ENCODE measurements around the gene TARBP1. TPM values are rescaled to one million over a fixed set of nuclear protein-coding genes. Genes with fewer than 3 reads are reported as not detected.

The TARBP1 gene
- total RNA-seq, 1 donor from 2014 or later: 30.4 TPM

DNA sequence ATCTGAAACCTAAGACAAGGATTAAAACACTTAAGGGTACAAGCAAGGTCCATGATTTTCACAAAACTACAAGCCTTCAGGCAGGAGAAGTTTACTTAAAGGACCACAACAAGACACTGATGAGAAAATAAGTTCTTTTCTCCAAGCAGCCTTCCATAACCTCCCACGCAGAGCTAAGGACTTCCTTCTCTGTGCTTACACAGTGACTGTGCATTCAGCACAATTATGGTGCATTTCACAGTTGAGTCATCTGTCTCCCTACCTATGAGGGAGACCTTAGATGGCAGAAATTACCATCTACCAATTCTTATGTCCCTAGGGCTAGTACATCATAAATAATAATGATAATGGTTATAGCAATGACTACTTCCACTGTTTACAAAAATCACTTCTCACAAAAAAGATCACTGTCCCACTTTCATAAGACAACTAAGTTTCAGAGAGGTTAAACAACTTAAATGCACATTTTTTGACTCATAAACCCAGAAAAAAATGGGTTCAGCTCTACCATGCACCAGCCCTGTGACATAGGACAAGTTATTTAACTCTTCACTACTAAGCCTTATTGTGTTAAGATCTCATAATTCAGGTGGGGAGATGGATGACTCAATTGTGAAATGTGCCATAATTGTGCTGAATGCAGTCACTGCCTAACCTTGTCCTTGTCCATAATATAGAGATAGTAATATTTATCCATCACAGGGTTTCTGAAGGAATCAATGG, 45.3 kb downstream of the TARBP1 start:
- H3K4me3 Mint-ChIP-seq: no peak overlapping the region
- H3K9me3 Mint-ChIP-seq: no peaks in the 10 kb centered on the region
- peaks cover 77% of the 10 kb centered on the region for H3K36me3 Mint-ChIP-seq (ENCODE audit: low read depth)
- ATAC-seq (ENCODE audit: low read depth): no peak
- intact Hi-C loops (cut with micrococcal nuclease): no loop called here
- TF ChIP-seq, protein P1, sequence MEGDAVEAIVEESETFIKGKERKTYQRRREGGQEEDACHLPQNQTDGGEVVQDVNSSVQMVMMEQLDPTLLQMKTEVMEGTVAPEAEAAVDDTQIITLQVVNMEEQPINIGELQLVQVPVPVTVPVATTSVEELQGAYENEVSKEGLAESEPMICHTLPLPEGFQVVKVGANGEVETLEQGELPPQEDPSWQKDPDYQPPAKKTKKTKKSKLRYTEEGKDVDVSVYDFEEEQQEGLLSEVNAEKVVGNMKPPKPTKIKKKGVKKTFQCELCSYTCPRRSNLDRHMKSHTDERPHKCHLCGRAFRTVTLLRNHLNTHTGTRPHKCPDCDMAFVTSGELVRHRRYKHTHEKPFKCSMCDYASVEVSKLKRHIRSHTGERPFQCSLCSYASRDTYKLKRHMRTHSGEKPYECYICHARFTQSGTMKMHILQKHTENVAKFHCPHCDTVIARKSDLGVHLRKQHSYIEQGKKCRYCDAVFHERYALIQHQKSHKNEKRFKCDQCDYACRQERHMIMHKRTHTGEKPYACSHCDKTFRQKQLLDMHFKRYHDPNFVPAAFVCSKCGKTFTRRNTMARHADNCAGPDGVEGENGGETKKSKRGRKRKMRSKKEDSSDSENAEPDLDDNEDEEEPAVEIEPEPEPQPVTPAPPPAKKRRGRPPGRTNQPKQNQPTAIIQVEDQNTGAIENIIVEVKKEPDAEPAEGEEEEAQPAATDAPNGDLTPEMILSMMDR (IDR thresholded peaks at IDR 0.05): no peak
- peaks cover 3% of the 10 kb centered on the region for H3K4me1 Mint-ChIP-seq
- CTCF ChIA-PET: no interaction called here
- H3K27me3 Mint-ChIP-seq: no peaks in the 10 kb centered on the region
- POLR2A ChIA-PET: no interaction called here
- H3K27ac Mint-ChIP-seq: no peak overlapping the region
- DNase-seq: no peak

DNA sequence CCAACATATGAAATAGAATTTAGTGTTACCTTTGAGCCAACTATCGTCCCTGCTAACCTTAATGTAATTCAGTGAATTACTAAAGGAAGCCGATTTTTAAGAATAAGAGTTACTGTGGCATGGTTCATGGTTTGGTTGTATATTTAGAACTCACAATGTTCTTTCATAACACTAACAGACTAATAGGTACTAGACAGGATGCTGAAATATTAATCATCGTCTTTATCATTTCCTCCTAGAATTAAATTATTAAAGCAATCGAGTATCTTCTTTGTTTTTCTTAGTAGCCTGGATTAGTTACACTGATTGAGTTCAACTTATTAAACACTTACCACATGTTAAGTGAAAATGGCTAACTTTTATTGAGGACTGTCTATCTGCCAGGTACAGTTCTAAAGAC, 47.7 kb downstream of the TARBP1 start:
- ATAC-seq (ENCODE audit: low read depth): no peak
- no peak overlapping the region for H3K4me3 Mint-ChIP-seq
- TF ChIP-seq, protein P1 (IDR thresholded peaks at IDR 0.05): no peak
- no peaks in the 10 kb centered on the region for H3K9me3 Mint-ChIP-seq
- H3K4me1 Mint-ChIP-seq: peaks cover 3% of the 10 kb centered on the region
- no peak for DNase-seq
- H3K27ac Mint-ChIP-seq: no peak overlapping the region
- H3K27me3 Mint-ChIP-seq: no peaks in the 10 kb centered on the region
- ChIA-PET POLR2A (interaction anchor here (0.7 kb wide), 1 partner anchor 58 kb away, joined by 6 read pairs; no protein-coding TSS in a partner anchor), CTCF (no interaction called here)
- intact Hi-C loops (cut with micrococcal nuclease): no loop called here
- H3K36me3 Mint-ChIP-seq (ENCODE audit: low read depth): peaks cover 73% of the 10 kb centered on the region

DNA sequence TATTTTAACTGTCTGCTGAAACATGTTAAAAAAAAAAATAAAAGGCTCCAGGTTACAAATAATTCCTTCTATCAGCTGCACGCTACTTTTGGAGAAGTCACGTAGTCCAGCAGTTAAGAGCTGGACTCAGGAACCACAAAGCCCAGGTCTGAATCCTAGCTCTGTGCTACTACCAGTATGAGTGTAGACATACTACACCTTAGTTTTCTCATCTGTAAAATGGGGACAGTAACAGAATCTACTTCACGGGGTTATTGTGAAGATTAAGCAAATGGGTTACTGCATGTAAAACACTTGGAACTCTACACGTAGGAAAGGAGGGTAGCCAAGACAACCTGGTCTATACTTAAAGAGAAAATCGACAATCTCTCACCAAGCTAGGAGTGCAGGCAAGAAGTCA, 48.3 kb downstream of the TARBP1 start:
- DNase-seq (no peak), ATAC-seq (ENCODE audit: low read depth) (no peak)
- H3K36me3 Mint-ChIP-seq (ENCODE audit: low read depth): peaks cover 74% of the 10 kb centered on the region
- TF ChIP-seq, protein P1 (IDR thresholded peaks at IDR 0.05): no peak
- peaks cover 3% of the 10 kb centered on the region for H3K4me1 Mint-ChIP-seq
- H3K27ac Mint-ChIP-seq: no peak overlapping the region
- ChIA-PET POLR2A (no interaction called here), CTCF (no interaction called here)
- intact Hi-C loops (cut with micrococcal nuclease): no loop called here
- no peaks in the 10 kb centered on the region for H3K9me3 Mint-ChIP-seq
- H3K27me3 Mint-ChIP-seq: no peaks in the 10 kb centered on the region
- no peak overlapping the region for H3K4me3 Mint-ChIP-seq

DNA sequence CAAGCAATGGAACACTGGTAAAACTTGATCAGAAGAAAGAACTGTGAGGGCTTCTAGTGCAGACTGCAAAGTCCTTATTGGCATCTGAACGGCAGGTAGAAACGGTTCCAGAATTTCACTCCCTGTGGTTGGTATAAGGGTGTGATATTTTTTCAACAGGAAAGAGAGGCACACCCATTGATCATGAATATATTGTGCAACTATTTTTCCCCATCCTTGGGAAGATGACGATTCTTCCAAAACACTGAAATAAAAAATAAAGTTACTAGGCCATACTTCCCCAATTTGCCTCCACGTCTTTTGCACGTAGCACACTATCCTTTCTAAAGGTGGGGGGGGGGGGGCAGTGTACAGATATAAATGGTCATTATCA, 49.6 kb downstream of the TARBP1 start:
- H3K27me3 Mint-ChIP-seq: no peaks in the 10 kb centered on the region
- peaks cover 76% of the 10 kb centered on the region for H3K36me3 Mint-ChIP-seq (ENCODE audit: low read depth)
- ChIA-PET CTCF (no interaction called here), POLR2A (no interaction called here)
- intact Hi-C loops (cut with micrococcal nuclease): no loop called here
- DNase-seq (no peak), ATAC-seq (ENCODE audit: low read depth) (no peak)
- H3K27ac Mint-ChIP-seq: no peak overlapping the region
- peaks cover 3% of the 10 kb centered on the region for H3K4me1 Mint-ChIP-seq
- no peak overlapping the region for H3K4me3 Mint-ChIP-seq
- TF ChIP-seq, protein P1 (IDR thresholded peaks at IDR 0.05): no peak
- no peaks in the 10 kb centered on the region for H3K9me3 Mint-ChIP-seq

DNA sequence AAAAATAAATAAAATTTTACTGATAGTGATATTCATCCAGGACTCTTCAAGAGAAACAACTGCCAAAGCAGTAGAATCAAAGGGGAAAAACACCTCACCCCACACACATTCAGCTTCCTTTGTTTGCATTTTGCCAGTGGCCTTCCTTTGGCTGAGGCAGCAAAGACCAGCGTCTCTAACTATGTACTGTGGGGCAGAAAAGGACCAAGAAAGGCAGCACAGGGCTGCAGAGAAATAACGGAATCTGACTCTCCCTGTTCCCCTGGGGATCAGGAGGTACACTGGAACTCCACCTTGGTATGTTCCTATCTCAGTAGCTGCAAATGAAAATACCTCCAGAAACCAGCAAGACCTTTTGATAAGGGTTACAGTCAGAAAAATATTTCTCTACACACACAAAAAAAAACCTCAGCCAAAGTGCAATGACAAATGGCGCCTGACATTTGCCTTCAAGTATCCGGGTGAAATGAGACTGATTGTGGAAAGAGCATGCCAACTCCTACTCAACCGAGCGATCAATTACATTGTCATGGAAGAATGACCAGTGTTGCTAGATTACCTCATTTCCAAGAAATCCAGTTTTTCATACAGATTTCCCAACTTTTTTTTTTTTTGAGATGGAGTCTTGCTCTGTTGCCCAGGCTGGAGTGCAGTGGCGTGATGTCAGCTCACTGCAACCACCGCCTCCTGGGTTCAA, 50.9 kb downstream of the TARBP1 start:
- intact Hi-C loops (cut with micrococcal nuclease): no loop called here
- Mint-ChIP-seq H3K36me3 (ENCODE audit: low read depth) (peaks cover 77% of the 10 kb centered on the region), H3K4me1 (no peaks in the 10 kb centered on the region), H3K27ac (no peak overlapping the region), H3K4me3 (no peak overlapping the region), H3K27me3 (no peaks in the 10 kb centered on the region), H3K9me3 (no peaks in the 10 kb centered on the region)
- ChIA-PET CTCF (no interaction called here), POLR2A (no interaction called here)
- ATAC-seq (ENCODE audit: low read depth) (no peak), DNase-seq (no peak)
- TF ChIP-seq, protein P1 (IDR thresholded peaks at IDR 0.05): no peak

Data from activated B cell treated with CpG ODN at 0.5 μM for 24 hours (primary cell).